H9 (cell line): ENCODE measurements around the gene ANKRD35. TPM values are rescaled to one million over a fixed set of nuclear protein-coding genes. Genes with fewer than 3 reads are reported as not detected.

Experiments used
- DNase-seq: peaks from one replicate; pipeline ENCODE4 v3.0.0-alpha.2; 2017
- H2AFZ ChIP-seq: one replicate; pipeline ENCODE4 v1.6.1; 2013; ENCODE audit warnings: mild to moderate bottlenecking, low read length, control low read depth, moderate library complexity
- H2AK5ac ChIP-seq: 2 replicates; pipeline ENCODE4 v1.6.1; 2013; ENCODE audit warnings: low read length, control low read depth, mixed read lengths; ENCODE audit not compliant: insufficient read length
- H2BK120ac ChIP-seq: one replicate; pipeline ENCODE4 v1.6.1; 2013; ENCODE audit warnings: low read depth, mild to moderate bottlenecking, low read length, control low read depth, inconsistent platforms; ENCODE audit not compliant: poor library complexity, severe bottlenecking
- H2BK12ac ChIP-seq: 2 replicates; pipeline ENCODE4 v1.6.1; 2013; ENCODE audit warnings: low read length, control low read depth, mixed read lengths, low read depth; ENCODE audit not compliant: insufficient read length
- H2BK15ac ChIP-seq: 2 replicates; pipeline ENCODE4 v1.6.1; 2013; ENCODE audit warnings: low read depth, low read length, control low read depth
- H2BK20ac ChIP-seq: one replicate; pipeline ENCODE4 v1.6.1; 2013; ENCODE audit warnings: low read depth, mild to moderate bottlenecking, low read length, control low read depth, inconsistent platforms; ENCODE audit not compliant: poor library complexity, severe bottlenecking
- H2BK5ac ChIP-seq: 2 replicates; pipeline ENCODE4 v1.6.1; 2013; ENCODE audit warnings: low read length, control low read depth, mixed read lengths; ENCODE audit not compliant: insufficient read length
- H3K14ac ChIP-seq: 2 replicates; pipeline ENCODE4 v1.6.1; 2013; ENCODE audit warnings: low read length, control low read depth; ENCODE audit not compliant: insufficient read depth
- H3K18ac ChIP-seq: 2 replicates; pipeline ENCODE4 v1.6.1; 2013; ENCODE audit warnings: low read depth, mild to moderate bottlenecking, mixed read lengths, low read length, control low read depth; ENCODE audit not compliant: insufficient read length
- H3K23ac ChIP-seq: 2 replicates; pipeline ENCODE4 v1.6.1; 2013; ENCODE audit warnings: low read length, control low read depth, mixed read lengths, low read depth; ENCODE audit not compliant: insufficient read length
- H3K23me2 ChIP-seq: 2 replicates; pipeline ENCODE4 v1.6.1; 2013; ENCODE audit warnings: low read depth, mild to moderate bottlenecking, mixed read lengths, low read length, control low read depth; ENCODE audit not compliant: insufficient read length, poor library complexity, severe bottlenecking
- H3K27ac ChIP-seq: 2 replicates; pipeline ENCODE4 v1.5.1; 2013; ENCODE audit warnings: low read length, control low read depth, mixed read lengths, low read depth; ENCODE audit not compliant: insufficient read length
- H3K27me3 ChIP-seq: 2 replicates; pipeline ENCODE4 v1.6.1; 2013; ENCODE audit warnings: low read length, control low read depth, inconsistent platforms; ENCODE audit not compliant: insufficient read depth
- H3K4ac ChIP-seq: 2 replicates; pipeline ENCODE4 v1.6.1; 2013; ENCODE audit warnings: low read depth, mild to moderate bottlenecking, control low read depth, inconsistent platforms, low read length, moderate library complexity
- H3K4me1 ChIP-seq: 2 replicates; pipeline ENCODE4 v1.6.1; 2013; ENCODE audit warnings: low read length, control low read depth, inconsistent platforms; ENCODE audit not compliant: insufficient read depth
- H3K4me2 ChIP-seq: 2 replicates; pipeline ENCODE4 v1.6.1; 2013; ENCODE audit warnings: low read length, control low read depth, mixed read lengths; ENCODE audit not compliant: insufficient read length, insufficient read depth
- H3K56ac ChIP-seq: 2 replicates; pipeline ENCODE4 v1.6.1; 2013; ENCODE audit warnings: low read depth, mild to moderate bottlenecking, mixed read lengths, low read length, control low read depth; ENCODE audit not compliant: insufficient read length
- H3K79me1 ChIP-seq: 2 replicates; pipeline ENCODE4 v1.6.1; 2013; ENCODE audit warnings: low read depth, mild to moderate bottlenecking, moderate library complexity, low read length, control low read depth, inconsistent platforms; ENCODE audit not compliant: insufficient read depth, poor library complexity, severe bottlenecking
- H3K79me2 ChIP-seq: 2 replicates; pipeline ENCODE4 v1.6.1; 2013; ENCODE audit warnings: low read length, control low read depth, inconsistent platforms; ENCODE audit not compliant: insufficient read depth
- H3K9ac ChIP-seq: 2 replicates; pipeline ENCODE4 v1.6.1; 2013; ENCODE audit warnings: low read length, control low read depth, mixed read lengths; ENCODE audit not compliant: insufficient read length; ENCODE audit errors: extremely low read depth
- H3K9me3 ChIP-seq: one replicate; pipeline ENCODE4 v1.6.1; 2013; ENCODE audit warnings: low read depth, low read length, inconsistent platforms; ENCODE audit not compliant: control insufficient read depth
- H3T11ph ChIP-seq: one replicate; pipeline ENCODE4 v1.6.1; 2013; ENCODE audit warnings: mild to moderate bottlenecking, low read length, control low read depth, inconsistent platforms
- H4K20me1 ChIP-seq: one replicate; pipeline ENCODE4 v1.6.1; 2013; ENCODE audit not compliant: control insufficient read depth, insufficient read length, insufficient read depth
- H4K5ac ChIP-seq: 2 replicates; pipeline ENCODE4 v1.6.1; 2013; ENCODE audit warnings: low read depth, mild to moderate bottlenecking, mixed read lengths, low read length, control low read depth; ENCODE audit not compliant: insufficient read length
- H4K8ac ChIP-seq: replicated peaks from 2 replicates; pipeline ENCODE4 v1.6.1; 2013; ENCODE audit warnings: low read length, control low read depth, mixed read lengths, low read depth; ENCODE audit not compliant: insufficient read length
- H4K91ac ChIP-seq: 2 replicates; pipeline ENCODE4 v1.6.1; 2013; ENCODE audit warnings: low read depth, mild to moderate bottlenecking, moderate library complexity, mixed read lengths, low read length, control low read depth; ENCODE audit not compliant: insufficient read length
- H3K27ac Mint-ChIP-seq, 3 experiments: 2 replicates in 2 of 3; 3 replicates in 1 of 3; pipeline ENCODE4 v1.8.0; 2020 to 2021; ENCODE audit warnings: mixed read lengths in 3 of 3, mild to moderate bottlenecking in 1 of 3, moderate library complexity in 1 of 3
- H3K27me3 Mint-ChIP-seq: 2 replicates; pipeline ENCODE4 v1.8.0; 2021; ENCODE audit warnings: low read depth, mild to moderate bottlenecking, moderate library complexity, mixed read lengths
- H3K36me3 Mint-ChIP-seq, 3 experiments: 2 replicates in 2 of 3; 3 replicates in 1 of 3; pipeline ENCODE4 v1.8.0; 2020 to 2021; ENCODE audit warnings: low read depth in 3 of 3, mixed read lengths in 3 of 3; ENCODE audit not compliant: insufficient read depth in 1 of 3
- H3K4me1 Mint-ChIP-seq, 2 experiments: 2 replicates each; pipeline ENCODE4 v1.8.0; 2020; ENCODE audit warnings: mixed read lengths in 2 of 2
- H3K4me3 Mint-ChIP-seq, 2 experiments: 2 replicates in 1 of 2; 3 replicates in 1 of 2; pipeline ENCODE4 v1.8.0; 2020 to 2021; ENCODE audit warnings: mild to moderate bottlenecking in 2 of 2, mixed read lengths in 2 of 2, moderate library complexity in 1 of 2
- H3K9me3 Mint-ChIP-seq, 2 experiments: 2 replicates in 1 of 2; 3 replicates in 1 of 2; pipeline ENCODE4 v1.8.0; 2020; ENCODE audit warnings: mild to moderate bottlenecking in 2 of 2, mixed read lengths in 2 of 2, moderate library complexity in 1 of 2
- WGBS: extraction: QIAGEN DNeasy Blood & Tissue Kit; methylation state at CpG from one replicate; pipeline ENCODE4 v1.1.7; 2013; ENCODE audit warnings: missing lambda C conversion rate, low lambda C conversion rate, mixed read lengths; ENCODE audit not compliant: insufficient read length; ENCODE audit errors: extremely low coverage; 5-methylcytosine and 5-hydroxymethylcytosine counted together
- total RNA-seq: library from RNA; stranded (reverse); gene quantifications from 2 replicates; pipeline ENCODE4 v1.2.1, GENCODE V29; 2021
- TF ChIP-seq, protein P1 (sequence below): fragments of 200-600 bp; sonication (generic); conservative IDR thresholded peaks from 3 replicates; pipeline ENCODE4 v1.8.0; 2021; ENCODE audit warnings: antibody characterized with exemption, mild to moderate bottlenecking

ANKRD35 gene
- total RNA-seq, 1 experiment from 2014 or later: 0.28 TPM

DNA sequence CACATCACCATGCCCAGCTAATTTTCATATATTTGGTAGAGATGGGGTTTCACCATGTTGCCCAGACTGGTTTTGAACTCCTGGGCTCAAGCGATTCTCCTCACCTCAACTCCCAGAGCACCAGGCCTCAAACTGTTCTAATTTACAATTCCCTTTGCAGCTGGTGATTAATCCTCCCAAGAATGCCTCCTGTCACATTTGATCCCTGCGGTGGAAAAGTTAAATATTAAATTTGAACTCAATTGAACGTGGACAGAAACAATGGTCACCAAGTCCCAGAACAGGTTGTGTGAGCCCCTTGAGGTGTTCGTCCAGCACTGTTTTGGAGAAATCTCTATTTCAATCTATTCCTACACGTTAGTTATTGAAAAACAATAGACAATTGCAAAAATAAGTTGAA is 2.0 kb upstream of the ANKRD35 start:
- Mint-ChIP-seq H3K4me1 (peaks cover 29 to 31% of the 10 kb centered on the region in 2 experiments), H3K27ac (no peak overlapping the region), H3K36me3 (no peaks in the 10 kb centered on the region), H3K9me3 (no peaks in the 10 kb centered on the region), H3K27me3 (peaks cover 31% of the 10 kb centered on the region), H3K4me3 (no peak overlapping the region)
- Histone ChIP-seq H2BK12ac (no peak overlapping the region), H3K4me1 (no peaks in the 10 kb centered on the region), H4K5ac (no peak overlapping the region), H2AK5ac (no peak overlapping the region), H4K91ac (no peak overlapping the region), H3K4ac (no peak overlapping the region), H3K23me2 (peaks cover 10% of the 10 kb centered on the region), H2BK15ac (no peak overlapping the region), H2BK120ac (no peak overlapping the region), H3K14ac (no peak overlapping the region), H3K4me2 (no peak overlapping the region), H3K9me3 (no peaks in the 10 kb centered on the region), H3K79me2 (no peaks in the 10 kb centered on the region), H3K27ac (no peak overlapping the region), H2BK20ac (no peak overlapping the region), H3K56ac (no peak overlapping the region), H2AFZ (no peak overlapping the region), H3K18ac (no peak overlapping the region), H4K8ac (no peak overlapping the region), H3K79me1 (no peaks in the 10 kb centered on the region), H4K20me1 (no peaks in the 10 kb centered on the region), H3T11ph (no peak overlapping the region), H2BK5ac (no peak overlapping the region), H3K23ac (no peak overlapping the region), H3K27me3 (peaks cover 8% of the 10 kb centered on the region; the same call in 1 of the 2 replicates), H3K9ac (no peak overlapping the region)
- WGBS: no CpG with 5 or more reads among the region's 5 CpGs
- TF ChIP-seq, protein P1, sequence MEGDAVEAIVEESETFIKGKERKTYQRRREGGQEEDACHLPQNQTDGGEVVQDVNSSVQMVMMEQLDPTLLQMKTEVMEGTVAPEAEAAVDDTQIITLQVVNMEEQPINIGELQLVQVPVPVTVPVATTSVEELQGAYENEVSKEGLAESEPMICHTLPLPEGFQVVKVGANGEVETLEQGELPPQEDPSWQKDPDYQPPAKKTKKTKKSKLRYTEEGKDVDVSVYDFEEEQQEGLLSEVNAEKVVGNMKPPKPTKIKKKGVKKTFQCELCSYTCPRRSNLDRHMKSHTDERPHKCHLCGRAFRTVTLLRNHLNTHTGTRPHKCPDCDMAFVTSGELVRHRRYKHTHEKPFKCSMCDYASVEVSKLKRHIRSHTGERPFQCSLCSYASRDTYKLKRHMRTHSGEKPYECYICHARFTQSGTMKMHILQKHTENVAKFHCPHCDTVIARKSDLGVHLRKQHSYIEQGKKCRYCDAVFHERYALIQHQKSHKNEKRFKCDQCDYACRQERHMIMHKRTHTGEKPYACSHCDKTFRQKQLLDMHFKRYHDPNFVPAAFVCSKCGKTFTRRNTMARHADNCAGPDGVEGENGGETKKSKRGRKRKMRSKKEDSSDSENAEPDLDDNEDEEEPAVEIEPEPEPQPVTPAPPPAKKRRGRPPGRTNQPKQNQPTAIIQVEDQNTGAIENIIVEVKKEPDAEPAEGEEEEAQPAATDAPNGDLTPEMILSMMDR: no peak
- no peak for DNase-seq
